HAP-1 (cell line): Measurements from ENCODE around the gene PLBD2.
A peak's percentile ranks its signal among the peaks of the same experiment; 100 is the strongest.

Source experiments
- DNase-seq, 2 experiments: peaks; one replicate each; pipeline ENCODE4 v3.0.0-alpha.2; 2016 to 2020; ENCODE audit warnings: low spot score in 2 of 2
- H3K27me3 ChIP-seq: fragments of 250-450 bp; sonication (Bioruptor Pico); 2 replicates; pipeline ENCODE4 v1.5.1; 2020; ENCODE audit warnings: low read depth, mild to moderate bottlenecking, moderate library complexity
- H3K36me3 ChIP-seq: fragments of 250-450 bp; sonication (Bioruptor Pico); replicated peaks from 2 replicates; pipeline ENCODE4 v1.5.1; 2020; ENCODE audit warnings: mild to moderate bottlenecking
- H3K4me1 ChIP-seq: fragments of 250-450 bp; sonication (Bioruptor Pico); 2 replicates; pipeline ENCODE4 v1.5.1; 2020; ENCODE audit warnings: mild to moderate bottlenecking
- H3K4me3 ChIP-seq: fragments of 250-450 bp; sonication (Bioruptor Pico); 2 replicates; pipeline ENCODE4 v1.5.1; 2020; ENCODE audit warnings: mild to moderate bottlenecking, moderate library complexity
- H3K9me3 ChIP-seq: fragments of 250-450 bp; sonication (Bioruptor Pico); 2 replicates; pipeline ENCODE4 v1.5.1; 2020; ENCODE audit warnings: mild to moderate bottlenecking, moderate library complexity
- in situ Hi-C: fragments of 300-500 bp; cut with MboI; formaldehyde crosslinking; loops from 3 replicates; pipeline ENCODE4 v1.14.3; 2020; ENCODE audit warnings: low sequenced_read_pairs, inconsistent platforms, mixed read lengths

PLBD2 gene

DNA sequence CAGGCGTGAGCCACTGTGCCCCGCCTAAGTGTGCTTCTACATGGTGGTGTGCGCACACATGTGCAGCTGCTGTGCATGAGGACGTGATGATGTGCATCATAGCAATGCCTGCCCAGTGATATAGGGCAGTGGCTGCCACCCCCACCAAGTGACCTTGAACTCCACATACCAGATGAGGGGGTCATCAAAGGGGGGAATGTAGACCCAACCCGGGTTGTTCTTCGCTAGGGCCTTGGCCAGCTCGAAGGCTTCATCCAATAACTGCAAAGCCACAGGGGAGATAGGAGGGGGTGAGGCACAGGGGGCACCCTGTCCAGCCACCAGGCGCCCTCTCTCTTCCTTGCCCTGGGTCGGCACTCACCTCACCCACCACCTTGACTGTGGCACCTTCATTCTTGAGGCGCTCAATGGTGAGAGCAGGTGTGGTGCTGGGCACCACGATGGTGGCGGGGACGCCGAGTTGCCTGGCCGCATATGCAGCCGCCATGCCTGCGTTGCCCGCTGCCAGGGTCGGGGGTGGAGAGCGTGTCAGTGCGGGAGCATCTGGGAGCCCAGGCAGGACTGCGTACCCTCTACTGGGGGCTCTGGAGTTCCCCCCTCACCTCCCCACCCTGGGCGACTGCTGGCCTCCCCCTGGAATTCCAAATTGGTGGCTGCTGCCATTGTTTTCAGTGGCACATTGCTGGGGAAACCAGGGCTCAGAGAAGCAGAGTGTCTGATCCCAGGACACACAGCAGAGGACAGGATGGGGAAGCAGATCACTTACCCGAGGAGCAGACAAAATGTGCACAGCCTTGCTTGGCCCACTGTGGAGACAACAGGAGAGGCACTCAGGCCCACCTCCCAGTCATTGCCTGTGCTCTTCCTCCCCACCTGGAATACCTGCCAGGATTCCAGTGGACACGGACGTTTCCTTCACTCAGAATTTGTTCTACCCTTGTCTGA, 40.2 kb downstream of the PLBD2 start:
- no peak overlapping the region for H3K4me3 ChIP-seq
- DNase-seq, result no peak
- no peaks in the 10 kb centered on the region for H3K36me3 ChIP-seq
- H3K4me1 ChIP-seq, result no peaks in the 10 kb centered on the region
- in situ Hi-C loops, result no loop called here
- no peaks in the 10 kb centered on the region for H3K27me3 ChIP-seq
- H3K9me3 ChIP-seq, result no peaks in the 10 kb centered on the region

DNA sequence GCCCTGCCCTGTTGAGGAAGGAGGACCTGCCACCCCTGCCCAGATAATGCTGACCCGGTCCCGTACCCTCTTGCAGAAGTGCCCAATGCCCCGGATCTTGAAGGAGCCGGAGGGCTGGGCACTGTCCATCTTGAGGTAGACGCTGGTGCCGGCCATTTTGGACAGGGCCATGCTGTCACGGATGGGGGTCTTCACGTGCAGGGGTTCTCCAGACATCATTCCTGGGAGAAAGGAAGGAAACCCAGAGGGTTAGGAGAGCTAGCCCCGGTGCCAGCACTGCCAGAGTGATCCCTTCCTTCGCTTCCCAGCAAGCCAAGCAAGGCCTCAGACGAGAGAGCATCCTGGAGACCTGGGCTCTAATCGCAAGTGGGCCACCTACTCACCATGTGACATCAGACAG, 41.1 kb downstream of the PLBD2 start:
- H3K36me3 ChIP-seq, result no peaks in the 10 kb centered on the region
- in situ Hi-C loops, result no loop called here
- no peaks in the 10 kb centered on the region for H3K9me3 ChIP-seq
- H3K4me1 ChIP-seq, result no peaks in the 10 kb centered on the region
- H3K4me3 ChIP-seq, result no peak overlapping the region
- H3K27me3 ChIP-seq, result no peaks in the 10 kb centered on the region
- no peak for DNase-seq

DNA sequence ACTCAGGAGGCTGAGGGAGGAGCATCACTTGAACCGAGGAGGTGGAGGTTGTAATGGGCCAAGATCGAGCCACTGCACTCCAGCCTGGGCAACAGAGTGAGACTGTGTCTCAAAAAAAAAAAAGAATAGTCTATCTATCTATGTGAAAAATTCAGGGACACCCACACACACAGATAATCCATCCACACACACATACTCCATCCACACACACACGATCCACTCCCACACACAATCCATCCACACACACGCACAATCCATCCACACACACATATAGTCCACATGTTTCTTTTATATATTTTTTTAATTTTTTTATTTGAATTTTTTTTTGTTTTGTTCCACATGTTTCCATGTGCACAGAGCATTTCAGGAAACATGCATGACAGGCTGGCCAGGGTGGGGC, 42.0 kb downstream of the PLBD2 start:
- Histone ChIP-seq H3K27me3 (no peaks in the 10 kb centered on the region), H3K9me3 (no peaks in the 10 kb centered on the region), H3K4me3 (no peak overlapping the region), H3K4me1 (no peaks in the 10 kb centered on the region), H3K36me3 (no peaks in the 10 kb centered on the region)
- in situ Hi-C loops, result no loop called here
- no peak for DNase-seq

DNA sequence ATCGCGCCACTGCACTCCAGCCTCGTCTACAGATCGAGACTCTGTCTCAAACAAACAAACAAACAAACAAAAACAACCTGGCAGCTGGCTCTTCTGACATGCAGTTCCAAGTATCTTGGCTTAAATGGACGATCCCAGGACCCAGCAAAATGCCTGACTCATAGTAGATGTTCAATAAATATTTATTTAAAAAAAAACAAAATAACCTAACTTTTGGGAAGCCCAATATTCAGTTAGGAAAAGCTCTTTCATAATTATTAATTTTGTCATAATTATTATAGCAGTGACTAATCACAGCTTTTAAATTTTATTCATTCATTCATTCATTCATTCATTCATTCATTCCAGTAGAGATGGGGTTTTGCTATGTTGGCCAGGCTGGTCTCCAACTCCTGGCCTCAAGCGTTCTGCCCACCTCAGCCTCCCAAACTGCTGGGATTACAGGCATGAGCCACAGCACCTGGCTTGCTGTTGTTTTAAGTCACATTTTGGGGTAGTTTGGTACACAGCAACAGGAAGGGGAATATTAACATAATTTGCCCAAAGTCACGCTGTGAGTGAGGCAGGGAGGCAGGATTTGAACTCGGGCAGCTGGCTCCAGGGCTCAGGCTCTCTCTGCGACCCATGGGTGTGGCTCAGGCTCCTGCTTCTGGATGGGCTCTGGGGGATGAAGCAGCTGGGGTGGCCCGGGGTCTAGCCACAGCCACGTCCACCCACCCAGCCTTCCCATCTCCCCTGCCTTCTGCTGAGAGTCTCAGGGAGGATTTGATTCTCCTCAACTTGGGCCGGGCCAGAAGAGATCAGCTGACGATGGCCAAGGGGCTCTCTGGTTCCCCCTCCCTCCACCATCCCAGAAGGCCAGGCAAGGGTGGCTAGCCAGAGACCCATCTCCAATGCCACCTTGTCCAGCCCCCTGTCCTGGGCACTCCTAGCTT, 42.9 kb downstream of the PLBD2 start:
- H3K4me3 ChIP-seq, result no peak overlapping the region
- in situ Hi-C loops, result no loop called here
- H3K9me3 ChIP-seq, result no peaks in the 10 kb centered on the region
- peaks cover 3% of the 10 kb centered on the region for H3K4me1 ChIP-seq
- no peak for DNase-seq
- no peaks in the 10 kb centered on the region for H3K27me3 ChIP-seq
- H3K36me3 ChIP-seq, result no peaks in the 10 kb centered on the region

DNA sequence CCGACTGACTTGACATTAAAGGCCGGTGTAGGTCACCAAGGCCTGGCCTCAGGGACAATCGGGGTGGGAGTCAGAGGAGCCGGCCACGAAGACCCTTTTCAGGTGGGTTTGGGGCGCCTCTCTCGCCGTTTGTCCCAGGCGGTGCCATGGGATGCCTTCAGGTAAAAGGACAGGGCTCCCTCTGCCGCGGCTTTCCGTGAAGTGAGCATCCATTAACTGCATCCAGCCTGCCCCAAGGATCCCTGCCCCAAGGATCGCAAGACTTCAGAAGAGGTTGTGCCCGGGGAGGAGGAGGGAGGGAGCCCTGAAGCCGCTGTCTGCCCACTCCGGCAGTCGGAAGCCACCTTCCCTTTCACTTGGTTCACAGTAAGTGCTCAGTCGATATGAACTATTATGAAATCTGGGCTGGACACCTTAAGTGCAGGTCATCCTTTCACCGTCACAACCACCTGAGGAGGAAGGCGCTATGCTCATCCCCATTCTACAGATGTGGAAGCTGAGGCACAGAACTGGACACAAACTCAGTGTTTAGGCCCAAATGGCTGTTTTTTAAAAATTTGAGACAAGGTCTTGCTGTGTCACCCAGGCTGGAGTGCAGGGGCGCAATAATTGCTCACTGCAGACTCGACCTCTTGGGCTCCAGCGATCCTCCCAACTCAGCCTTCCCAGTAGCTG, 44.3 kb downstream of the PLBD2 start:
- H3K27me3 ChIP-seq, result no peaks in the 10 kb centered on the region
- in situ Hi-C loops, result no loop called here
- no peaks in the 10 kb centered on the region for H3K36me3 ChIP-seq
- H3K9me3 ChIP-seq, result no peaks in the 10 kb centered on the region
- no peak for DNase-seq
- H3K4me1 ChIP-seq, result peaks cover 3% of the 10 kb centered on the region
- no peak overlapping the region for H3K4me3 ChIP-seq

DNA sequence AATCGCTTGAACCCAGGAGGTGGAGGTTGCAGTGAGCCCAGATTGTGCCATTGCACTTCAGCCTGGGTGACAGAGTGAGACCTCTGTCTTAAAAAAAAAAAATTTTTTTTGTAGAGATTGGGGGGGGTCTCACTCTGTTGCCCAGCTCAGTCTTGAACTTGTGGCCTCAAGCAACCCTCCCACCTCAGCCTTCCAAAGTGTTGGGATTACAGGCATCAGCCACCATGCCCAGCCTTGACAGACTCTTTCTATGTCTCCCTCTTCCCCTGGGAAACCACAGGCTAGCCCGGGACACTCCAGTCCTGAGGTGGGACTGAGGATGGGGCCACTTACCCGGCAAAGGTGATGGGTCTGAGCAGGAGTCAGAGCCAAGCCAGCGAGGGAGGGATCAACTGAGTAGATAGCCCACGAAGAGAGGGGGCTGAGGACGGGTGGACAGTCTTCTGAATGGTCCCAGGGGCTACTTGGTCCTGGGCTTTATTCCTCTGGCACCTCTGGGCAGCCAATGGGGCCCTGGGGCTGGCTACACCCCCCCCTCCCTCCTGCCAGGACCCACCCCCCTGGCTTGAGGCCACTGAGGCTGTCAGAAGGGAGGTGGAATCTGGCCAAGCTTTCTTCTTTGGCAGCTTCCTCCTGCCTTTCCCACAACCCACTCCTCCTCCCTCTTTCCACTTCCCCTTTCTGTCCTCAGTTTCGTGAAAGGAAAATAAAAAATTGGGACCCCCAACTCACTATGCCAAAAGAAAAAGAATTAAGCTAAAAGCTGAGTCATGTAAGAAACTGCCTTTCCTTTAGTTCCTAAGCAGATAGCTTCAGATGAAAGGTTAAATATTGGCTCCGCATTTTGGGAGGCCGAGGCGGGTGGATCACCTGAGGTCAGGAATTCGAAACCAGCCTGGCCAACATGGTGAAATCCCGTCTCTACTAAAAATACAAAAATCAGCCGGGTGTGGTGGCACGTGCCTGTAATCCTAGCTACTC, 45.3 kb downstream of the PLBD2 start, which contains the start of gene SDS:
Gene SDS, minus strand, starts transcription at position 453 of the 981 bp plus-strand sequence. CDS start 4,179 bp downstream, outside the sequence.
- Histone ChIP-seq H3K4me1 (peaks cover 3% of the 10 kb centered on the region), H3K4me3 (no peak within 1 kb of the TSS)
- DNase-seq, result no peak

DNA sequence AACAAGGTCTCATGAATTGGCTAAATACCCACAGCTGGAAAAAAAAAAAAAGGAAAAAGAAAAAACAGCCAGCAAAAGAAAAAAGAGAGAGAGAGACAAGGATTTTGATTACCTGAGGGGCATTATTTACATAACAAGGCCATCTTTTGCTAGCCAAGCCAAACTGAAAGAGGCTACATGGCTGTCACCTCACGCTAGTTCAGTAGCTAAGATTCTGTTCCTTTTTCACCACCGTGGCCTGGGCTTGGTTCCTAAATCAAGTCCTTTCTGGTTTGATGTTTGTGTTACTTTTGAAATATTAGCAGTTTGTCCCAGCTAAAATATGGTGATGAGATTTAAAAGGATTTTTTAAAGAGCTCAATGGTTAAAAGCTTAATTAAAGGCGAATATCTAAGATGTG, 47.3 kb downstream of the PLBD2 start:
- no peak for DNase-seq
- in situ Hi-C loops, result no loop called here

More for the DNA sequence above, 45.3 kb downstream of the PLBD2 start, which contains the start of gene SDS:
- in situ Hi-C loops, result no loop called here
- Histone ChIP-seq H3K27me3 (no peaks in the 10 kb centered on the region), H3K9me3 (no peaks in the 10 kb centered on the region), H3K36me3 (no peaks in the 10 kb centered on the region)

DNA sequence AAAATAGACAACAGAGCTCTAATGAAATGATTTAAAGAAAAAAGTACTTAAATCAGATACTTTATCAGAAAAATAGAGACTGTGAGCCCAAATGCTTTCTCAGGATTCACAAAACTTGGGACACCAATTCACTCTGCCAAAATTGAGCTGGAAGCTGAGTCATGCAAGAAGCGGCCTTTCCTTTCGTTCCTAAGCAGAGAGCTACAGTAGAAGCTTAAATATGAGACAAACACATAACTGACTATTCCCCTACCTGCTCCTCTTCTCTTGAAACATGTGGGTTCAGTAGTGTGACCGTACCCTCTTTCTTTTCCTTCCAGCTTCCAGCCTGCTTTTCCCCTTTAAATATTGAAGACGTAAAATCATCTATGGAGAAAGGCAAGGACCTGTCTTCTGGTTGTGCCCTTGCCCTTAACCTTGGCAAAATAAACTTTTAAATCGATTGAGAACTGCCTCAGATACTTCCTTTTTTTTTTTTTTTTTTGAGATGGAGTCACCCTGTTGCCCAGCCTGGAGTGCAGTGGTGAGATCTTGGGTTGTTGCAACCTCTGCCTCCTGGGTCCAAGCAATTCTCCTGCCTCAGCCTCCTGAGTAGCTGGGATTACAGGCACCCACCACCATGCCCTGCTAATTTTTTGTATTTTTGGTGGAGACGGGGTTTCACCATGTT, 49.7 kb downstream of the PLBD2 start:
- no peaks in the 10 kb centered on the region for H3K9me3 ChIP-seq

More for the DNA sequence above, 47.3 kb downstream of the PLBD2 start:
- Histone ChIP-seq H3K27me3 (no peaks in the 10 kb centered on the region), H3K9me3 (no peaks in the 10 kb centered on the region), H3K4me3 (no peak overlapping the region), H3K36me3 (no peaks in the 10 kb centered on the region), H3K4me1 (peaks cover 3% of the 10 kb centered on the region)

DNA sequence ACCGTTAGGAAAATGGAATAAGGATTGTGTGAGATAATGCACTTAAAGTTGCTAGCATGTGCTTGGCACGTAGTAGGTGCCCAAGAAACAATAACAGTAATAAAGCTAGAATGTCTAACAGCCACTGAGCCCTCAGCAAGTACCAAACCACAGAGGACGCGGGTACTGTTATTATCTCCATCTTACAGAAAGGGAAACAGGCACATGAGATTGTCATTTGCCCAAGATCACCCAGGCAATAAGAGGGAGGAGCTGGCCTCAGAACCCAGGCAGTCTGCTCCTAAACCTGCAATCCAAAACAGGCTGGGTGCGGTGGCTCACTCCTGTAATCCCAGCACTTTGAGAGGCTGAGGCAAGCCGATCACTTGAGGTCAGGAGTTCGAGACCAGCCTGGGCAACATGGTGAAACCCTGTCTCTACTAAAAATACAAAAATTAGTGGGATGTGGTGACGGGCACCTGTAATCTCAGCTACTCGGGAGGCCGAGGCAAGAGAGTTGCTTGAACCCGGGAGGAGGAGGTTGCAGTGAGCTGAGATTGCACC, 50.4 kb downstream of the PLBD2 start:
- Histone ChIP-seq H3K27me3 (no peaks in the 10 kb centered on the region), H3K9me3 (no peaks in the 10 kb centered on the region), H3K36me3 (no peaks in the 10 kb centered on the region), H3K4me1 (peaks cover 3% of the 10 kb centered on the region), H3K4me3 (no peak overlapping the region)
- DNase-seq, result no peak
- in situ Hi-C loops, result no loop called here

More for the DNA sequence above, 49.7 kb downstream of the PLBD2 start:
- DNase-seq, result no peak
- no peak overlapping the region for H3K4me3 ChIP-seq
- H3K27me3 ChIP-seq, result no peaks in the 10 kb centered on the region
- H3K4me1 ChIP-seq, result peaks cover 3% of the 10 kb centered on the region
- no peaks in the 10 kb centered on the region for H3K36me3 ChIP-seq
- in situ Hi-C loops, result no loop called here

DNA sequence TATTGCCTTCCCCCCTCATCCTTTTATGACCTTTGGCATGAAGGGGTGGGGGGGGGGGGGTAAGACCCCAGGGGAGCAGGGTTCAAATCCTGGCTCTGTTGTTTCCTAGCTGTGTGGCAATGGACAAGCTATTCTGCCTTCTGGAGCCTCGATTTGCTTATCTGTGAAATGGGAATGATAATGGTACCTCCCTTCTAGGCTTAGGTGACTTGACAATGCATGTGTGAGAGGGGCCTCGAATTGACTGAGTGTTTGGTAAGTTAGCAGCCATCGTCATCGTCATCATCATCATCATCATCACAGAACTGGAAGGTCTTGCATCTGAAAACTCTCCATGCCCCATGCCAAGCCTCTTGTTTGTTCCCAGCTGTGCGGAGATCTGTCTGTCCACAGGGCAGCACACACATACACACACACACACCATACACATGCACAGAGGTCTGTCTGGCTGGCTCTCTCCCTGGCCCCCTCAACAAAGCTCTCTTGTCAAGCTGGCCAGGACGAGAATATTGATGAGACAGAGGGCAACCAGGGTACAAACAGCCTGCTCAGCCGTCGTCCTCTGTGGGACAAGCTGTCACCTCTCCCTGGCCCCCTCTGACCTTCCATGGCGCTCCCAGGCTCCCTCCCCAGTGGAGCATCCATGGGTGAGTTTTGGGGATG, 51.2 kb downstream of the PLBD2 start:
- Histone ChIP-seq H3K4me3 (no peak overlapping the region), H3K9me3 (no peaks in the 10 kb centered on the region), H3K36me3 (no peaks in the 10 kb centered on the region), H3K27me3 (no peaks in the 10 kb centered on the region), H3K4me1 (peaks cover 3% of the 10 kb centered on the region)
- in situ Hi-C loops, result no loop called here
- no peak for DNase-seq

DNA sequence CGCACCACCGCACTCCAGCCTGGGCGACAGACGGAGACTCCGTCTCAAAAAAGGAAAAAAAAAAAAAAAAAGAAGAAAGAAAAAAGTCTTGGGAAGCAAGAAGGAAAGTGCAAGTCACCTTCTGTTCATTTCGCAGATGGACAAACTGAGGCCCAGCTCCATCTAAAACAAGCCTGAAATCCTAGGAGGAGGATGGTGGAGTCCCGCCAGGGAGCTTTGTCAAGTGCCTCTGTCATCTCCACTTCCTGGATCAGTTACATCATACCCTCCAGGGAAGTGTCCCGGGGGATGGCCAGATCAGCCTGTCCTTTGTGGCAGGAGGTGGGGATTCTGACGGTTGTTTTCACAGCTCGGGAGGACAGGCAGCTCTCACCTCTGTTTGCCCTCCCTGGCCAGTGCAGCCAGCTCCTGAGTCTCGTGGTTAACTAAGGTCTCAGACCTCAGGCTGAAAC, 55.1 kb downstream of the PLBD2 start:
- Histone ChIP-seq H3K4me3 (no peak overlapping the region), H3K9me3 (no peaks in the 10 kb centered on the region), H3K27me3 (no peaks in the 10 kb centered on the region), H3K36me3 (no peaks in the 10 kb centered on the region), H3K4me1 (peaks cover 5% of the 10 kb centered on the region; the same call in 1 of the 2 replicates)
- peak in 1 of 2 experiments; percentile 44 for DNase-seq
- in situ Hi-C loops, result no loop called here
